DMS153 (cell line): Measurements from ENCODE around the gene RNF208.

Source experiments
- DNase-seq: peaks from one replicate; lab custom pipeline; 2025; lab: John Stamatoyannopoulos, UW

RNF208 gene

DNA sequence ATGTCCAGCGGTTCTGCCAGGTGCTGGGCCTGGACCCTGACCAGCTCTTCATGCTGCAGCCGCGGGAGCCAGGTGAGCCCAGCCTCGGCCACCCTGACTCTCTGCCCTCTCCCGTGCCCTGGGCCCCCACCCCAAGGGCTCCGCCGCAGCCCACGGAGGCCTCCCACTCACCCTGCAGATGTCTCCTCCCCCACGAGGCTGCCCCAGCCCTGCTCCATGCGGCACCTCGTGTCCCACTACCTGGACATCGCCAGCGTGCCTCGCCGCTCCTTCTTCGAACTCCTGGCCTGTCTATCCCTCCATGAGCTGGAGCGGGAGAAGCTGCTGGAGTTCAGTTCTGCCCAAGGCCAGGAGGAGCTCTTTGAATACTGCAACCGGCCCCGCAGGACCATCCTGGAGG, 7.4 kb downstream of the RNF208 start:
- no peak for DNase-seq

DNA sequence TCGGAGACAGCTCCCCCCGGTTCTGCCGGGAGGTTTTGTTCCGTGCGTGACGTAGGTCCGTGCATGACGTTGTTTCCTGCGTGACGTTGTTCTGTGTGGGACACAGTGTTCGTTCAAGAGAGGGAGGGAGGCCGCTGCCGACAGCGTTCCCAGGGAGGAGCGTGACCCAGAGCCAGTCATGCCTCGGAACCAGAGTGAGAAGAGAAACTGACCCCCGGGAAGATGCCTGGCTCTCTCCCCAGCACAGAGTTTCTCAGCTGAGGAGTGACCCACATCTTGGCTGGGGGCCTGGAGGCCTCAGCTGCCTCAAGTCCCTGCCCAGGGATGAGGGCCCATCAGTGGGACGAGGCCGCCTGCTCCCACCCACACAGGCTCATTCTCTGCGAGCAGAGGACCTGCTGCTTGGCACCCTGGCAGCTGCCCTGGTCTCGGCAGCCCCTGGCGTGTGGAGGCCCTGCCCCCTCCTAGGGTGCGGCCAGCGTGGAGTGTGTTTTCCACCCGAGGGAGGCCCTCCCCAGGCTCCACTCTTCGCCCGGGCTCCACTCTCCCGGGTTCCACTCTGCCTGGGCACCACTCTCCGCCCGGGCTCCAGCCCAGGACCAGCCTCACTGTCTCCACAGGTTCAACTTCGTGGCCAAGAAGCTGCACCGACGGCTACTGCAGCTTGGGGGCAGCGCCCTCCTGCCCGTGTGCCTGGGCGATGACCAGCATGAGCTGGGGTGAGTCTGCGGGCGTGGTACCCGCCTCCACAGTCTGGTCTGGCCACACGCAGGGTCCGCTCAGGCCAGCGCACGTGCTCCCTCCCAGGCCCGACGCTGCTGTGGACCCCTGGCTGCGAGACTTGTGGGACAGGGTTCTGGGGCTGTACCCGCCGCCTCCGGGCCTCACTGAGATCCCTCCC, 8.6 kb downstream of the RNF208 start:
- no peak for DNase-seq

DNA sequence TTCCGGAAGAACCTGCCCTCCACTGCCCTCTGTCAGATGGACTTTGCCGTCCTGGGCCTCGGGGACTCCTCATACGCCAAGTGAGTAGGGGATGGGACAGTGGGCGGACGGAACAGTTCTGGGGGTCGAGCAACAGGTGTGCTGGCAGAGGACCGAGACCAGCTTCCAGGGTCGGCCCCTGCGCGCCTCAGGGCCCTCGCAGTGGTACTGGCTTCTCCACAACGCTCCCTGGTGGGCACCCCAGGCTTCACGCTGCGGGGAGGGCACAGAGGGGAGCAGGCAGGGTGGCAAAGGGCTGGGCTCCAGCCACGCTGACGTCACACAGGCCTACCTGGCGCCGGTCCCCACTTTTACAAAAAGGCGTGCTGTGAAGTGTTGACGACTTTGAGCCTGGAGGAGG, 9.5 kb downstream of the RNF208 start:
- no peak for DNase-seq

DNA sequence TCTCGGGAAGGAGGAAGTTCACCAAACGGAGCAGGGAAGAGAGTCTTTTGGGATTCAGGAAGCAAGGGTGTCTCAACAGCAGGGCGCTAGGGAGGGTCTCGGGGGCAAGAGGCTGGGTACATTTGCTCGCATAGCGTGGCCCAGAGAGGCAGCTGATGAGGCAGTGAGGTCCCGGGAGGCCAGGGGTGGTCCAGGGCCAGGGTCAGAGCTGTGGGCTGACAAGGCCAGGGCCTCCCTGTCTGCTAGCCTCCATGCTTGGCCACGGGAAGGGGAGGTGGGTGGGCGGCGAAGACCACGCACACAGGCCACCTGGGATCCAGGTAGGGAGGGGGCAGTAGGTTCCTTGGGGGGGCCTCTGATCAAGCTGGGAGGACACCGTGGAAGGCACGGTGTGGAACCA, 10.5 kb downstream of the RNF208 start:
- no peak for DNase-seq

DNA sequence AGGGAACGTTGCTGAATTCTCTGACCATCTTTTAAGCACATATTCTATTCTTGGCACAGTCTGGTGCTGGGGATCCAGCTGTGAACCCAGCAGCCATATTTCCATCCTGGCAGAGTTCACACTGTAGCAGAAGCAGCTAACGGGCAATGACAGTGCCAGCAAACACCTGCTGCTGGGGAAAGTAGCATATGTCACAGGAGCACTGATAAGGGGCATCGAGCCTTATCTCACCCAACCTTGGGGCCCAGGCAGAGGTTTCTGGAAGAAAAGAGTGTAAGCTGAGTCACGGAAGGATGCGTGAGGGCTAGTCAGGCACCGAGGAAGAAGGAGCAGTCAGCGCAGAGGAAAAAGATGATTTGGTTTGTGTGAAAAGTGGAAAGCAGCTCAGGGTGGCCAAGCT, 15.4 kb downstream of the RNF208 start:
- DNase-seq, result no peak

DNA sequence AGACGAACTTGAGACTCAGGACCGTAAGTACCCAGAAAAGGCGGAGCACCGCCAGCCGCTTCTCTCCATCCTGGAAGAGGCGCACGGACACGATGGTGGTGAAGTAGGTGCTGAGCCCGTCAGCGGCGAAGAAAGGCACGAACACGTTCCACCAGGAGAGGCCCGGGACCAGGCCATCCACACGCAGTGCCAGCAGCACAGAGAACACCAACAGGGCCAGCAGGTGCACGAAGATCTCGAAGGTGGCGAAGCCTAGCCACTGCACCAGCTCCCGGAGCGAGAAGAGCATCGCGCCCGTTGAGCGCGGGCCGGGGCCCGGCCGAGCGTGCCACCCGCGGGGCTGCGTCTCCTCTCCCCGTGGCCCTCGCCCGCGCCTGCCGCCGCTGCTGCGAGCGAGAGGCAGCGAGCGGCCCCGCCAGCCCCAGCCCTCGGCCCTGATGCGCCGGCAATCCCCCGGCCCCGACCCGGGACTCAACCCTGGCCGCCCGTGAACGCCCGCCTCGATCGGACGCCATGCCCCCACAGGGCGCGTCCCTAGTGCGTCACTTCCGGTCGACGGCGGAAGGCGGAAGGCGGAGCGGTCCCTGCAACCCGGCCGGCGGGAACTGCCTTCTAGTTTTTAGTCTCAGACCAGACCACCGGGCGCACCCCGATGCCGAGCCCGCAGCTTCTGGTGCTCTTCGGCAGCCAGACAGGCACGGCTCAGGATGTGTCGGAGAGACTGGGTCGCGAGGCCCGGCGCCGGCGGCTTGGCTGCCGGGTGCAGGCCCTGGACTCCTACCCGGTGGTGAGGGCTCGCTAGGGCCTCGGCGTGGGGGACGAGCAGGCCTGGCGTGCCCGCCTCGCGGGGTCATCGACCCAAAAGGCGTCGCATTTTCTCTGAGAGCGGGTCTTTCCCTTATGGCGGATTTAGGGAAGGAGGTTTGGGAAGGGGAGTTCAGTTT, 16.6 kb downstream of the RNF208 start, which contains the start of the genes NDOR1 and TMEM203:
Gene NDOR1 (plus strand): TSS at position 575 of the 944 bp plus-strand sequence. CDS start 78 bp downstream, at position 653.
Gene TMEM203 (minus strand): TSS at position 523 of the 944 bp plus-strand sequence. CDS start 234 bp downstream, at position 289.
- no peak for DNase-seq

DNA sequence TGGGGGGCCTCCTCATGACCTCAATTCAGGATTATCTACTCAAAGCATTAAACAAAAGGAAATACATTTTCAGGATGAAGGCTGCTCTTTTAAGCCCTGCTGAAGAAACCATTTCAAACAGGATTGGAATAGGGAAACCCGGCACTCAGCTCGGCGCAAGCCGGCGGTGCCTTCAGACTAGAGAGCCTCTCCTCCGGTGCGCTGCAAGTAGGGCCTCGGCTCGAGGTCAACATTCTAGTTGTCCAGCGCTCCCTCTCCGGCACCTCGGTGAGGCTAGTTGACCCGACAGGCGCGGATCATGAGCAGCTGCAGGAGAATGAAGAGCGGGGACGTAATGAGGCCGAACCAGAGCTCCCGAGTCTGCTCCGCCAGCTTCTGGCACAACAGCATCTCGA, 17.3 kb downstream of the RNF208 start:
- DNase-seq, result no peak

DNA sequence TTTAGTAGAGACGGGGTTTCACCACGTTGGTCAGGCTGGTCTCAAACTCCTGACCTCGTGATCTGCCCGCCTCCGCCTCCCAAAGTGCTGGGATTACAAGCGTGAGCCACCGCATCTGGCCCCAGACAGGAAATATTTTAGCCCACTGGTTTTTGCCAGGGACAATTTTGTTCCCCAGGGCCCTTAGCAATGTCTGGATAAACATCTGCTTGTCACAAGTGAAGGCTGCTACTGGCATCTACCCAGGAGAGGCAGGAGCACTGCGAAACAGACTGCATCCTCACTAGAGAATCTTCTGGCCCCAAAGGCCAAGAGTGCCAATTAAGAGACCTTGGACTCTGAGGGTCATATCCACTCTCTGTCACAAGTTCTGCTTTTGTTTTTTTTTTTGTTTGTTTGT, 19.1 kb downstream of the RNF208 start:
- no peak for DNase-seq

DNA sequence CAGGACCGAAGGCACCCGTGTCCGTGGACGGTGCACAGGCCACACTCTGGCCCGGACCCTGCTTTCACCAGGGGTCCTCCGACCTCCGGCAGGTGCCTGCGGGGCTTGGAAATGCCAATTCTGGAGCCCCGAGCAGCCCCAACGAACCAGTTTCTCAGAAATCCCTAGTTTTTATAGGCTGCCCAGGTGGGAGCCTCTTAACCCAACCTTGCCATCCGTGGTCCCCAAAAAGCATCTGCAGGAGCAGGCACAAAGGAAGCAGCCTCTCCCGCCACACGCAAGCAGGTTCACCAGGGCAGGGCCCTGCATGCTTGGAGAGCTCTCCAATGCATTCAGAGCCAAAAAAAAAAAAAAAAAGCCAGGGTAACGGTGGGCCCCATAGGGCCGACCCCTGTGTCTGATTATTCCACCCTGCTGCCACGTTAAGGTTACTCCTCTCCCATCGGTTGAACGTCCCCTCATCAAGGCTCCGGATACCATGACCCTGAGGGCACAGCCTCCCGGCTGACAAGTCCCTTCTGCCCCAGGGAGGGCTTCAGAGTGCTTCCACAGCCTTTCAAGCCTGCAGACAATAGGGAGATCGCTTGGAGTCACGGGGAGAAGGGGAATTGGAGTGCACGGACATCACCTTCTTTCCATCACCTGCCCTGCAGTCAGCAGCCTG, 20.7 kb downstream of the RNF208 start:
- no peak for DNase-seq

DNA sequence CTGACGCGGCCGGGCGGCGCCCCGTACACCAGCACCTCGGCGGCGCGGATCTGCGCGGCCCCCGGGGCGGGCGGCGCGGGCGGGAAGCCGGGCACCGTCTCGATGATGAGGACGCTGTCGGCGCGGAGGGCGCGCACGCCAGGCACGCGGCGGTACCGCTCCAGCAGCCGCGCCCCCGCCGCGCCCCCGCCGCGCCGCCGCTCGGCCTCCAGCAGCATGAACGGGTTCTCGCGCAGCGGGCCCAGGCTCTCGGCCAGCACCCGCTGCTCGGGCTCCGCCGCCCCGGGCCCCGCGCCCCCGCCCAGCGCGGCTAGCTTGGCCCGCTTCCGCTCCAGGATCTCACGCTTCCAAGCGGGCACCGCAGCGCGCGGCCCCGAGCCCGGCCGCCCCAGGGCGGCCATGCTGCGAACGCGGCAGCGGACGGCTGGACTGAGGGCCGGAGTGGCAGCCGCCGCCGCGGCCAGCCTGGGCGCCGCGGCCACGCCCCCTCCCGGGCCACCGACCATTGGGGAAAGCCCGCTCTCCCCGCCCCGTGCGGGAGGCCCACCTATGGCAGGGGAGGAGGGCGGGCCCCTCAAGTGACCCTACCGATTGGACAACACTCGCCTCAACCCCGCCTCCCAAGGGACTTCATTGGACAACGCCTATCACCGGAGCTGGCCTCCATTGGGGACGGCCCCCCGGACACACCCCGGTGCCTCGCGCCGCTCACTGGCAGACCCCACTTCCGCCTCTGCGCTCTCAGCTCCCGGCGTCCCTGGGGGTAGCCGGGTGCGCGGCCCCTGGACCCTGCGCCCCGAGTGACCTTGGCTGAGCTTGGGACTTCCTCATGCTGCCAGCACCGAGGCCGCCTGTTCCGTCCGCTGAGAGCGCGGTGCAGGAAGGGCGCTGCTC, 21.5 kb downstream of the RNF208 start, which contains the start of gene TPRN:
Gene TPRN (minus strand): TSS at position 431 of the 894 bp plus-strand sequence. CDS start 30 bp downstream, at position 401.
- DNase-seq, result peak; percentile 98

DNA sequence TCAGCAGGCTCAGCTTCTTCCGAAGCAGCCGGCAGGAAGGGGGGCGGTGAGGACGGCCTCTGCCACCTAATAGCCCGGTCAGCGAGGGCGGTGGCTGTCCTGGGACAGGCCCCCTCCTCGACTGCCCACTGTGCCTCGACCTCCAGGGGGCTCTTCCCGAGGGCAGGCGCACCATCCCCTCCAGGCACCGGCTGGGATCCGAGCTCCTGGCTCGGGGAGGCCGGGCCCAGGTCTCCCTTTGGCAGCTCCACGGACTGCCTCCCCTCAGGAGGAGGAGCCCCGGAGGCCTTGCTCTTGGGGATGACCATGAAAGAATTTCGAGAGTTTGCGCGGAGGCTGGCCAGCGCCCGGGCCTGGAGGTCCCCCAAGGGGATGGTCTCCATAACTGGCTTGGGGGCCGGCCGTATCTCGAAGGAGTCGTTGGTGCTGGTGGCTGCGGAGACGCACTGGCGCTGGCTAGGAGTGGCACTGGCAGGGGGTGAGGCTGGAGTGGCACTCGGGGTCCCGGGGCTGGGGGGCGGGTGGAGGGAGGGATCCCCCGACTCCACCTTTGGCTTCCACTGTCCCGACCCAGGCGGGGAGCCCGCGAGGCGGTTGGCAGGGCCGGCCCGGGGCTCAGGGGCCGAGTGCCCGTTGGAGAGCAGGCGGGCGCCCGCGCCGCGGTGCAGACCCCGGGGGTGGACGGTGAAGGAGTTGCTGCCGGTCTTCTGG, 22.5 kb downstream of the RNF208 start:
- no peak for DNase-seq

DNA sequence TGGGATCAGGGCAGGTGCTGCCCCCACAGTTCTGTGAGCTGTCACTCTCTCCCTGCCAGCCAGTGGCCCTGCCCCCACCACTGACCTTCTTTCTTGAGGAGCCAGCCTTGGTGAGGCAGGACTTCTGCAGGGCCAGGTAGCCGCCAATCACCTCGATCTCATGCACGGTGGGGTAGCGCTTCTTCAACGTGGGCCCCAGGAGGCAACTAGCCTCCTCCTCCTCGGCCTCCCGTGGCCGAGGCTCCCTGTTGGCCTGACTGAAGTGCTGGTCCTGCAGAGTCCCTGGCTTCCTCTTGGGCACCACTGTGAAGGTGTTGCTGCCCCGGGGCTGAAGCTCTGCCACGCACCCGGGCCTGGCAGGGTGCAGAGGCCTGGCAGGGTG, 23.1 kb downstream of the RNF208 start:
- no peak for DNase-seq

DNA sequence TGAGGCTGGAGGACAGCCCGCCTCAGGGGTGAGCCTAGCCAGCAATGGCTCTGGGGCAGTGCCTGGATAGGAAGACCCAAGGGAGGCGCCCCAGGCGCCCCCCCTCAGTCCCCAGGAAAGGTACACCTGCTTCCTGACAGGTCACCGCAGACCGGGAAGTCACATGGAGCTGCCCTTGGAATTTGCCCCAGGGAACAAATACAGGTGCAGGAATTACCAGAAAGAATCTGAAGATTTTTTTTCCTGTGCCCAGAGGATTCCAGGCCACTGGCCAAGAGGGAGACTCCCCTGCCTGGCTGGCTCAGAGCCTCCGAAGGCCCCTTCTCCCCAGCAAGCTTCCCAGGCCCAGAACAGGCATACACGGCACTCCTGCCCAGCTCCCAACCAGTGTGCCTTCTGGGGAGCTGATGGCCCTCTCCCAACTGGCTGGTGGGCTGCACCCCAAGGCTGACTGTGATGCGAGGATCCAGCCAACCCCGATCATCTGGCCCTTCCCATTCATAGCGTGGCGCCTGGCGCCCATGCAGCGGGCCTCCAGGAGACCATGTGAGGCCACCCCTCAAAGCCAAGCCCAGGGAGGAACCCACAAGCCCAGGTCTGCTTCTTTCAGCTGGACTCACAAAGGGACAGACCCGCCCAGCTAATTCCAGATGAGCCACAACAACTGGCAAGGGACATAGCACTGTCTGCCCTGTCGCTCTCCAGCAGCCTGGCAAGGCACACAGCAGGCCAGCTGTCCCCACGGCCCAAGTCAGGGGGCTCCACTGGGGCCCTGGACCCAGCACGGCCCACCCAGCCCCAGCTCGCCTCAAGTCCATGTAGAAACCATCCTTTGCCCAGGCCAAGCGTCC, 23.8 kb downstream of the RNF208 start:
- DNase-seq, result no peak

DNA sequence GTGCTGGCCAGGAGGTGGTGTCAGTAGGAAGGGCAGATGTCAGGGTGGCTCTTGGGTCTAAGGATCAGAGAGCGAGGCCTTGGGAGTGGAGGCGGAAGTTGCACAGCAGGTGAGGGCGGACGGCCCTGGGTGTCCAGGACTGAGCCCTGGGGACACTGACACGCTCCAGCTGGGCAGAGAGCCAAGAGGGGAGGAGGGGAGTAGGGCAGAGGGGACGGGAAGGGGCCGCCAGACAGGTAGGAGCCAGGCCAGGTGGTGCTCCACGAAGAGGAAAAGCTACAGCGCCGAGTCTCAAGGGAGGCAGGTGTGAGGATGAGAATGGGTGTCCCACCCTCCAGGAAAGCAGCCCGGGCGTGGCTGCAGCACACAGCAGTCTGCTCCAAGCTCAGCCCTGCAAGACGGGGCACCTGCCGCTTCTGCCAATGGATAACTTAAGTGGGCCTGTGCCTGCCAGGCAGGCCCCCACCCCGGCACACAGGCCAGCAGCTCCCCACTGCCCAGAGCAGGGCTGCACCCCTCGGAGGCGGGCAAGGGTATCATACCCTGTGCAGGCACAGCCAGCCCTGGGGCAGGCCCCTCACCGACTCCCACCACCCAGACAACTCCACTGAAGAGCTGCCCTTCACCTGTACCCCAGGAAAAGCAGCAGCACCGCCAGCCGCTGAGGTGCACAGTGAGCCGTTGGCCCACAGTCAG, 26.4 kb downstream of the RNF208 start:
- DNase-seq, result peak; percentile 99

DNA sequence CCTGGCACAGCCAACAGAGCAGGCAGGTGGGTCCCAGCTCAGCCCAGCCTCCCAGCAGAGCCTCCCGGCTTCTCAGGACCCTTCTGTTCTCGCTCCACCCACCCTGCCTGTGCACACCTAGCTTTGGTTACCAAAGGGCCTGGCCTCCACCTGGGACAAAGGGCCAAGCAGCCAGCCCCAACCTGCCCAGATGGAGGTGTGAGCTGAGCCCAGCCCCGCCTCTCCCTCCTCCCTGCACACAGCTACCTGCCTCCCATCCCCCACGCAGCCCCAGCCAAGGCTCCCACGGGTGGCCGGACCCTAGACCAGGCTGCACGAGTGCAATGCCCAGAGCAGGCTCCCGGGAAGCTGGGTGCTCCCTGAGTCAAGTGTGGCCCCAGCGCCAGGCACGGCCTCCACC, 27.1 kb downstream of the RNF208 start:
- peak; percentile 86 for DNase-seq

DNA sequence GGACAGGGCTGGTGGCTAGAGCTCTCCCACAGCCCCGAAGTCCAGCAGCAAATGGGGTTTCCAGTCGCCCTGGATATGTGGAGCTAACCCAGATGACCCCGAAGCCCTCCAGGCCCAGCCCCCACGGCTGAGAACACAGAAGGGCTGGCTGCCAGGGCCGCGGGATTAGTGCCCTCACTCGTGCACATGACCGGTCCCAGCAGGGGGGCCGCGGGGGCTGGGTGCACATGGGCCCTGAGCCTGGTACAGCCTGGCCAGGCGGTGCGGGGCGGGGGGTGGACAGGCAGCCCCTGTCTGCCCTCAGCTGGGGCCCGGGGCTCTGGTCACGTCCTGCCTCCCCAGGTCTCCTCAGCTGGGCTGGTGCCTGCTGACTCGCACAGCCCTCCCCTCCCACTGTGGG, 27.7 kb downstream of the RNF208 start:
- DNase-seq, result no peak

DNA sequence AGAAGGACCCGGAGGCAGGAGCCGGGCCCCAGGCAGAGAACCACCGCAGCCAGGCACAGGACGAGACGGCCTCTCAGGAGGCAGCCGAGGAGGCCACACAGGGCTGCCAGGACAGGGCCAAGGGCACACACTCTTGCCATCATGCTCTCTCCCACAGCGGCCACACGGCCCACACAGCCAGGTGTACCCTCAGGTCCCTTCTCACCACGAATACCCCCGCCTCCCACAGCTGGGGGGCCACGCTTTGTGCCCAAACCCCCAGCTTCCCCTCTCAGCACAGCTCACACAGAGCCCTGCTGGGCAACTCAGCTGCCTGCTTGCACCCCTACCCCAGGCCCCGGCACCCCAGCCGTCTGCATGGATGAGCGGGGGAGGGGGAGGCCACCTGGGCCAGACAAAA, 28.3 kb downstream of the RNF208 start:
- no peak for DNase-seq

DNA sequence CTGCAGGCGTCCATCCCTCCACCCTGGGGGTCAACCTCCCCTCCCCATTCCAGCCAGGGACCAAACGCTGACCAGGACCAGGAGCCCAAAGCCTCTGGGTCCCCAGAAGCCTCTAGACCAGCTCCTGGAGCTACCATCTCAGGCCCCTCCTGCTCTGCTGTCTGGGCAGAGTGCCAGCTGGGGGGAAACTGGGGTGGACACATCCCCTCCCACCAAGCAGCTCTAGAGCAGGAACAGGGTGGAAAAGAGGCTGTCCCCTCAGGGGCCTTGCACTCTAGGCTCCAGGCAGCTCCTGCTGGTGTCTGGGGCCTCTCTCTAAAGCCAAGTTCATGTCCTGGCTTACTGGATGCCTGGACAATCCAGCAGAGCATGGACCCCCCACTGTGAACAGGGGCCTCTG, 29.2 kb downstream of the RNF208 start:
- DNase-seq, result no peak

DNA sequence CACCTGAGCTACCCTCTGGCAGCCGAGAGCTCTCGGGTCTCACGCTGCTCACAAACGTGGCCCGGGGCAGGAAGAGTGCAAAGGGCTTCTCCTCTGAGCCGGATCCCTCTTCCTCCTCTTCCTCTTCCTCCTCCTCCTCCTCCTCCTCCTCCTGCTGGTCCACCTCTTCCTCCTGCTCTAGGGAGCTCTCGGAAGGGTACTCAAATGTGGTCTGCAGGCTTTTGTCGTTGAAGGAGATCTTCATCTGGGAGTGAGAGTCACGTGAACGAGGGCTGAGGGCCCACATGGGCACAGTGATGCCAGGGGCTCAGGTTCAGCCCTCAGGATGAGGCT, 29.6 kb downstream of the RNF208 start:
- no peak for DNase-seq
